ENCODE data around the gene DNAH10.

DNAH10 gene

DNA sequence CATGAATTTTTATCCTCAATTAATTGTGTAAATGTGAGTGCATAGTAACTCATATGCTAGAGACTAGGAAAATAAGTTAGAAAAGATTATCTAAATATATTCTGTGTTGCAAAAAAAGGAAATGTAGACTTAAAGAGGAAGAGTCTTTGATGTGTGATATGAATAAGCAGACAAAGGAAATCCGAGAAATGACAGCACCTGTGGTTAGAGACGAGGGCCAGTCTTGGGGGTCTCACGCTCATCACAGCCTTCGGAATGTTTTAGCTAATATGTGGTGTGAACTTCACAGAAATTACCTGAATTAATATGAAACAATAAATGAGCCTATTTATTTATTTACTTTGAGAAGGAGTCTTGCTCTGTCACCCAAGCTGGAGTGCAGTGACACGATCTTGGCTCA, 38.3 kb upstream of the DNAH10 start:
- no peak overlapping the region for H3K27ac ChIP-seq (ENCODE audit: low read depth, low read length)
- H3K4me3 ChIP-seq (ENCODE audit: low read depth, low read length) = no peak overlapping the region
- no peaks in the 10 kb centered on the region for H3K27me3 ChIP-seq (ENCODE audit: control insufficient read depth, insufficient read depth, low read length)
- peaks cover 92% of the 10 kb centered on the region for H3K36me3 ChIP-seq (ENCODE audit: control insufficient read depth, insufficient read depth, low read length)
- no peak overlapping the region for H3K9ac ChIP-seq (ENCODE audit: low read depth, low read length)
- H3K4me1 ChIP-seq (ENCODE audit: control insufficient read depth, insufficient read depth, low read length) = no peaks in the 10 kb centered on the region
- H3K9me3 ChIP-seq (ENCODE audit: control insufficient read depth, insufficient read depth, low read length) = no peaks in the 10 kb centered on the region

DNA sequence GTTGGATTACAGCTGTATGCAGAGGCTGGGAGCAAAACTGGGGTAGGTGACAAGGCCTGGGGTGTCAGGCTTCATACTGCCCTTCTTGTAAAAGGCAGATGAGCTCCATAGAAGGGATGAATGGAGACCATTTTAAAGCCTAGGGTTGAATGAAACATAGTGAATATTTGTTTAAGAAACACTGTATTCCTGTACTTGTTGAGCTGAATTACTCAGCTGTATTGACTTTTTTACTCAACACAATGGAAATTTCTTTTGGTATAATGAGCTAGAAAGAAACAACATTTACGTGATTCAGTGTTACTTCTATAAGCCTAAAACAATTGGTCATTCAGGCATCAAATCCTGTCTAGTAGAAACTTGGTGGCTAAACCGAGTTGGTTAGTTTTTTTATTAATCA, 35.9 kb upstream of the DNAH10 start:
- H3K4me1 ChIP-seq (ENCODE audit: control insufficient read depth, insufficient read depth, low read length) = no peaks in the 10 kb centered on the region
- no peak overlapping the region for H3K9ac ChIP-seq (ENCODE audit: low read depth, low read length)
- no peak overlapping the region for H3K4me3 ChIP-seq (ENCODE audit: low read depth, low read length)
- no peak overlapping the region for H3K27ac ChIP-seq (ENCODE audit: low read depth, low read length)
- H3K36me3 ChIP-seq (ENCODE audit: control insufficient read depth, insufficient read depth, low read length) = peaks cover 87% of the 10 kb centered on the region
- H3K27me3 ChIP-seq (ENCODE audit: control insufficient read depth, insufficient read depth, low read length) = no peaks in the 10 kb centered on the region
- no peaks in the 10 kb centered on the region for H3K9me3 ChIP-seq (ENCODE audit: control insufficient read depth, insufficient read depth, low read length)

DNA sequence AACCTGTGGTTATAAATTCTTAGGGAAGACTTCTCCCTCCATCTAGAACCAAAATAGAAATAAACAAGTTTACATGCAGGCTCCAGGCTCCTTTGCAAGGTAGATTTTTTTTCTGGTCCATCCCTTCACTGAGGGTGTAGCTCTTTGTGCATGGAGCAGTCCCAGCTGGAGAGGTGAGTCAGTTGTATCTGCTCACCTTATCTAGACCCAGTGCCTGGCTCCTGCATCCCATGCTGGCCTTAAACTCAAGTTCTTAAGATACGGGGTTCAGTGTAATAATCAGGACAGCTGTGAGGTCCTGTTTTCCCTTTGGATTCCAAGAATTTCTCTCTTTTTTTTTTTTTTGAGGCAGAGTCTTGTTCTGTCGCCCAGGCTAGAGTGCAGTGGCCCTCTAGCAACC, 35.1 kb upstream of the DNAH10 start:
- no peaks in the 10 kb centered on the region for H3K27me3 ChIP-seq (ENCODE audit: control insufficient read depth, insufficient read depth, low read length)
- H3K9me3 ChIP-seq (ENCODE audit: control insufficient read depth, insufficient read depth, low read length) = no peaks in the 10 kb centered on the region
- H3K4me3 ChIP-seq (ENCODE audit: low read depth, low read length) = no peak overlapping the region
- H3K36me3 ChIP-seq (ENCODE audit: control insufficient read depth, insufficient read depth, low read length) = peaks cover 87% of the 10 kb centered on the region
- H3K4me1 ChIP-seq (ENCODE audit: control insufficient read depth, insufficient read depth, low read length) = no peaks in the 10 kb centered on the region
- no peak overlapping the region for H3K9ac ChIP-seq (ENCODE audit: low read depth, low read length)
- H3K27ac ChIP-seq (ENCODE audit: low read depth, low read length) = no peak overlapping the region

DNA sequence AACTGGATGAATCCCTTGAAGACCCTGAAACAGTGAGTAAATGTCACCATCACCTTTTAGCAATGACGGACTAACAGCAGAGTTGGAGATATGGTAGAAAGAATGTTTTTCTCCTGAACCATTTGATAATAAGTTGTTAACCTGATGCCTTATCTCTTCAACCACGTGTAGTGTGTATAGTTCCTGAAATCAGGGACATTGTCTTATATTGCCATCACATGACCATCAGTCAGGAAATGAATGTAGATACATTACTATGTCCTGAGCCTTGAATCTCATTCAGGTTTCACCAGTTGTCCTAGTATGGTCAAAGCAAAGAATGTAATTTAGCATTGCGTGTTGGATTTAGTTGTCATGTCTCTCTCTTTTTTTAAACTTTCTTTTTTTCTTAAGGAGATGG, 34.2 kb upstream of the DNAH10 start:
- Histone ChIP-seq H3K36me3 (ENCODE audit: control insufficient read depth, insufficient read depth, low read length) (peaks cover 87% of the 10 kb centered on the region), H3K27me3 (ENCODE audit: control insufficient read depth, insufficient read depth, low read length) (no peaks in the 10 kb centered on the region), H3K9me3 (ENCODE audit: control insufficient read depth, insufficient read depth, low read length) (no peaks in the 10 kb centered on the region), H3K4me3 (ENCODE audit: low read depth, low read length) (no peak overlapping the region), H3K27ac (ENCODE audit: low read depth, low read length) (no peak overlapping the region), H3K4me1 (ENCODE audit: control insufficient read depth, insufficient read depth, low read length) (no peaks in the 10 kb centered on the region), H3K9ac (ENCODE audit: low read depth, low read length) (no peak overlapping the region)

DNA sequence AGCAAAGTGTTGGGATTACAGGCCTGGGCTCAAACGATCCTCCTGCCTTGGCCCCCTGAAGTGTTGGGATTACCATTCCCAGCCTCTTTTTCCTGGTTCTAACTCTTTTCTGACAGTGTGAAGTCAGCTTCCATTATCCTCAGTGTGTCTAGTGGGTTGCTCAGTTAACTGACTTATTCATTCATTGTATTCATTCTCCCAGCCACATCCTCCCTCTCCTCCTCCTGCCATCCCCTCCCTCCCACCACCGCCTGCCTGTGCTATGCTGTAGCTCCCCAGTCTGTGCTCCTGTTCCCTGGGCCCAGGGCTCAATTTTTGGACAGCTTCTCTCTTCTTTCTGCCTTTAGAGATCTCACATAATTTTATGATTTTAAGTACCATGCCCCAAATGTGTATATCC, 30.5 kb upstream of the DNAH10 start:
- H3K36me3 ChIP-seq (ENCODE audit: control insufficient read depth, insufficient read depth, low read length) = peaks cover 92% of the 10 kb centered on the region
- no peaks in the 10 kb centered on the region for H3K4me1 ChIP-seq (ENCODE audit: control insufficient read depth, insufficient read depth, low read length)
- no peak overlapping the region for H3K9ac ChIP-seq (ENCODE audit: low read depth, low read length)

DNA sequence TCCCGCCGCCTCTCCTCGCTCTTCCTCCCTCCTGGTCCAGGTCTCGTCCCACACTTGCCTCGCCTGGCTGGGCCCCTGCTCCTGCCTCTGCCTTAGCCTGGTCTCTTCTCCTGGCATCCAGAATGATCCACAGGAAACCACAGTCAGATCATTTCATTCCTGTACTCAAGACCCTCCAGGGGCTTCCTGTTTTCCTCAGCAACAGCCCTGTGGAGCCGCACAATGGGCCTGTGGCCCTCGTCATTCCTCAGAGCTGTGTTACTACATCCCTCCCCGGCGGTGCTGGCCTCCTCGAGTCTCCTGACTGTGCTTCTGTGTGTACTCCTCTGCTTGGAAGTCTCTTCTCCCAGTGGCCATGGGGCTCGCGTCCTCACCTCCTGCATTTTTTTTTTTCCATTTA, 29.9 kb upstream of the DNAH10 start:
- H3K27me3 ChIP-seq (ENCODE audit: control insufficient read depth, insufficient read depth, low read length) = no peaks in the 10 kb centered on the region
- peaks cover 93% of the 10 kb centered on the region for H3K36me3 ChIP-seq (ENCODE audit: control insufficient read depth, insufficient read depth, low read length)
- no peak overlapping the region for H3K4me3 ChIP-seq (ENCODE audit: low read depth, low read length)
- no peaks in the 10 kb centered on the region for H3K4me1 ChIP-seq (ENCODE audit: control insufficient read depth, insufficient read depth, low read length)
- no peak overlapping the region for H3K9ac ChIP-seq (ENCODE audit: low read depth, low read length)
- H3K9me3 ChIP-seq (ENCODE audit: control insufficient read depth, insufficient read depth, low read length) = no peaks in the 10 kb centered on the region
- no peak overlapping the region for H3K27ac ChIP-seq (ENCODE audit: low read depth, low read length)

More for the DNA sequence above, 30.5 kb upstream of the DNAH10 start:
- Histone ChIP-seq H3K4me3 (ENCODE audit: low read depth, low read length) (no peak overlapping the region), H3K27ac (ENCODE audit: low read depth, low read length) (no peak overlapping the region), H3K27me3 (ENCODE audit: control insufficient read depth, insufficient read depth, low read length) (no peaks in the 10 kb centered on the region), H3K9me3 (ENCODE audit: control insufficient read depth, insufficient read depth, low read length) (no peaks in the 10 kb centered on the region)

DNA sequence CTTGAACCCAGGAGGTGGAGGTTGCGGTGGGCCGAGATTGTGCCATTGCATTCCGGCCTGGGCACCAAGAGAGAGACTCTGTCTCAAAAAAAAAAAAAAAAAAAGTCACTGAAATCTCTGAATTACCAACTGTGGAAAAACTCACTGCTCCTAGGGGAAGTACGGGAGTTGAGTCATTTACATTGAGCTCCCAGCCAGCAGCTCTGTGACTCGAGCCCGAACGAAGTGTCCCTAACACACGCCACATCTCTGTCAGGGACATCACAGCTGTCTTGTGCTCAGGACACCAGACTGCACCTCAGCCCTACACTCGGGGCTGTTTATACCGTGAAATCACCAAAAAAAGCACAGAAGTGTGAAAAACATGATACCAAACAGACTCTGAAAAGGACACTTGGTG, 28.9 kb upstream of the DNAH10 start:
- no peak overlapping the region for H3K9ac ChIP-seq (ENCODE audit: low read depth, low read length)
- H3K9me3 ChIP-seq (ENCODE audit: control insufficient read depth, insufficient read depth, low read length) = no peaks in the 10 kb centered on the region
- H3K4me3 ChIP-seq (ENCODE audit: low read depth, low read length) = no peak overlapping the region
- H3K4me1 ChIP-seq (ENCODE audit: control insufficient read depth, insufficient read depth, low read length) = no peaks in the 10 kb centered on the region
- no peaks in the 10 kb centered on the region for H3K27me3 ChIP-seq (ENCODE audit: control insufficient read depth, insufficient read depth, low read length)
- peaks cover 92% of the 10 kb centered on the region for H3K36me3 ChIP-seq (ENCODE audit: control insufficient read depth, insufficient read depth, low read length)
- no peak overlapping the region for H3K27ac ChIP-seq (ENCODE audit: low read depth, low read length)

DNA sequence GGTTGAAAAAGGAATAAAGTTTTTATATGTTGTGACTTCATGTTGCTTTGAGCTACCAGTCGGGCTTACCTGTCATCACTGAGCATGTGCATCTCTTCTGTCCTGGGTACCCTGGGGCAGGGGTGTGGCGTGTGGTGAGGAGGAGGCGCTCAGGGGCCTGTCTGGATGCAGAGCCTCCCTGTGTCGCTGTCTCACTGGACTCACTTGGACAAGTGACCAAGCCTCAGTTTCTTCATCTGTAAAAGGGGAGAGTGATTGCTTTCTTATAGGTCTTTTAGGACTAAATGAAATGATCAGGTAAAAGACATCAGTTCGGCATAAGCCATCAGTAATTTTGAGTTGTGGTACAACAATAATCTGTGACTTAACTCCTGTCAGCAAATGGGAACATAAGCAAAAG, 27.8 kb upstream of the DNAH10 start:
- H3K4me1 ChIP-seq (ENCODE audit: control insufficient read depth, insufficient read depth, low read length) = no peaks in the 10 kb centered on the region
- H3K27me3 ChIP-seq (ENCODE audit: control insufficient read depth, insufficient read depth, low read length) = no peaks in the 10 kb centered on the region
- H3K4me3 ChIP-seq (ENCODE audit: low read depth, low read length) = no peak overlapping the region
- H3K9ac ChIP-seq (ENCODE audit: low read depth, low read length) = no peak overlapping the region
- H3K27ac ChIP-seq (ENCODE audit: low read depth, low read length) = no peak overlapping the region
- H3K36me3 ChIP-seq (ENCODE audit: control insufficient read depth, insufficient read depth, low read length) = peaks cover 92% of the 10 kb centered on the region
- H3K9me3 ChIP-seq (ENCODE audit: control insufficient read depth, insufficient read depth, low read length) = no peaks in the 10 kb centered on the region

DNA sequence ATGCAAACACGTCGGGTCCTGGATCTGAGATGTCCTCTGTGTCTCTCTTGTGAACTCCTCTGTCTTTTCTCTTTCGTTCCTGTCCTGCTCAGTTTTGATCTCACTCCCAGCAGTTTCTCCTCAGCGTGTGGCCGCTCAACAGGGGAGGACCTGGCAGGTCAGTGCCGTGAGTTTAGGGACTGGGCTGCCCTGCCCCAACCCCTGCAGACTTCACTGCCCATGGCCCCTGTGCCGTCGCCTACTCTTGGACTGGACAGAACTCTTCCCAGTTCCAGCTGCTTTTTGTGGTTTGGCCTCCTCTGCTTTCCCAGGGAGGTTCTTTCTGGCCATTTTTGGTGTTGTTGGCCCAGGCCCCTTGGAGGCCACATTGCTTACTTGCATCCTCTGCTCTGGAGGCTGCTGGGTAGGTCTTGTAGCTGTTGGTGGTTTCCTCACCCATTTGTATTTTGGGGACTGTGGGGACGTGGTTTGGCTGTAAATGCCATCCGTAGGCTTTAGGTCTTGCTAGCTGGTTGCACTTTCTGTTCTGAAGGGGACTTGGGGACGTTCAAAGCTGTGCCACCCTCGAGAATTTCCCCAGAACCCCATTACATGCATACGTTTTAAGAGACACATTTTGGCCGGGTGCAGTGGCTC, 20.0 kb upstream of the DNAH10 start:
- Histone ChIP-seq H3K4me1 (ENCODE audit: control insufficient read depth, insufficient read depth, low read length) (no peaks in the 10 kb centered on the region), H3K27ac (ENCODE audit: low read depth, low read length) (no peak overlapping the region), H3K9ac (ENCODE audit: low read depth, low read length) (no peak overlapping the region), H3K27me3 (ENCODE audit: control insufficient read depth, insufficient read depth, low read length) (no peaks in the 10 kb centered on the region), H3K36me3 (ENCODE audit: control insufficient read depth, insufficient read depth, low read length) (peaks cover 85% of the 10 kb centered on the region), H3K4me3 (ENCODE audit: low read depth, low read length) (no peak overlapping the region), H3K9me3 (ENCODE audit: control insufficient read depth, insufficient read depth, low read length) (no peaks in the 10 kb centered on the region)

DNA sequence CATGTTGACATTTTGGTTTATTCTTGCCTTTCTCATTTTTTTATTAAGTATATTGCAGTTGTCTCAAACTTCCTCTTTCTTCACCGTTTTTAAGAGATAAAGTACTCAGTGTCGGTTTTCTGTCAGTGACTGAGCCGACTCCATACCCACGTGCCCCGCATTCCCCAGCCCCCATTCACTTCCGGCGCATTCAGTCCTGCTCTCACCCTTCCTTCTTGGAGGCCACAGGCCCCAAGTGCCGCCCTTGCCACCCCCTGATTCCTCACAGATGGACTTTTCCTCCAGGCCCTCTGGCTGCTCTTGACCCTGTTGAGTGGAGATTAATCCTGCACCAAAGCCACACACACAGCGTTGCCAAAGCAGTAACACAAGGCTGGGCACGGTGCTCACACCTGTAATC, 19.1 kb upstream of the DNAH10 start:
- H3K9me3 ChIP-seq (ENCODE audit: control insufficient read depth, insufficient read depth, low read length) = no peaks in the 10 kb centered on the region
- H3K27me3 ChIP-seq (ENCODE audit: control insufficient read depth, insufficient read depth, low read length) = no peaks in the 10 kb centered on the region
- peaks cover 86% of the 10 kb centered on the region for H3K36me3 ChIP-seq (ENCODE audit: control insufficient read depth, insufficient read depth, low read length)
- no peak overlapping the region for H3K27ac ChIP-seq (ENCODE audit: low read depth, low read length)
- no peak overlapping the region for H3K9ac ChIP-seq (ENCODE audit: low read depth, low read length)
- H3K4me3 ChIP-seq (ENCODE audit: low read depth, low read length) = no peak overlapping the region
- H3K4me1 ChIP-seq (ENCODE audit: control insufficient read depth, insufficient read depth, low read length) = no peaks in the 10 kb centered on the region

DNA sequence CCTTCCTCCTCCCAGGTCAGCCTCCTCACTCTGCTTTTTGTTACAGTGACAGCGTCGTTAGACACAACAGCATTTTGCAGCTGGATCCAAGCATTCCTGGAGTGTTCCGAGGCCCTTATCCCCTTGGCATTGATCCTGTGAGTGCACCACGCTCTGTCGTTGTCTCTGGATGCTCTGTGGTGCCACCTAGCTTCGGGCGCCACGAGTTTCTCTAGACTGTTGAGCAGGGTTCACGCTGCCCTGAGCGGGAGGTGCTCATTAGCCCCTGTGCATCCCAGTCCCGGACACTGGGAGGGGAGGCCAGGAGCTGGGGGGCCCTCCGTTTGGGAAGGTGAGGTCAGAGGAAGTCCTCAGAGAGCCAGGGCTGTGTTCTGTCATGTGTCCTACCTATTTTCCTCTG, 17.3 kb upstream of the DNAH10 start:
- Histone ChIP-seq H3K4me3 (ENCODE audit: low read depth, low read length) (no peak overlapping the region), H3K4me1 (ENCODE audit: control insufficient read depth, insufficient read depth, low read length) (no peaks in the 10 kb centered on the region), H3K9ac (ENCODE audit: low read depth, low read length) (no peak overlapping the region), H3K27me3 (ENCODE audit: control insufficient read depth, insufficient read depth, low read length) (no peaks in the 10 kb centered on the region), H3K36me3 (ENCODE audit: control insufficient read depth, insufficient read depth, low read length) (peaks cover 87% of the 10 kb centered on the region), H3K9me3 (ENCODE audit: control insufficient read depth, insufficient read depth, low read length) (no peaks in the 10 kb centered on the region), H3K27ac (ENCODE audit: low read depth, low read length) (no peak overlapping the region)

DNA sequence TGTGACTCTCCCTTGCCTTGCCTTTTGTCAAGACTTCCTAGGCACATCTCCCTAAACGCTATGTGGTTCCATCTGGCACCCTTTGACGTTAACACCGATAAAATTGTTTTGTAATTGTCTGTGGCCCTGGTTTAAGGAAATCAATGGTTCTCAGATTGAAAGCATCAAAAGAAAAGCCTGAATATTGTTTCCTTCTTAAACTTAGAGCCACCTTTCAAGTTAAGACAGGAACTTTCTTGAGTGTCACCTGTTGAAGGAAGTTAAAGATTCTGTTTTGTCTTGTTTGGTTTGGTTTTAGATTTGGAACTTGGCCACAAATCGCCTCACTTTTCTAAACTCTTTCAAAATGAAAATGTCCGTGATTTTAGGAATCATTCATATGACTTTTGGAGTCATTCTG, 14.8 kb upstream of the DNAH10 start:
- no peak overlapping the region for H3K4me3 ChIP-seq (ENCODE audit: low read depth, low read length)
- no peak overlapping the region for H3K9ac ChIP-seq (ENCODE audit: low read depth, low read length)
- H3K9me3 ChIP-seq (ENCODE audit: control insufficient read depth, insufficient read depth, low read length) = no peaks in the 10 kb centered on the region
- no peaks in the 10 kb centered on the region for H3K4me1 ChIP-seq (ENCODE audit: control insufficient read depth, insufficient read depth, low read length)
- H3K27ac ChIP-seq (ENCODE audit: low read depth, low read length) = no peak overlapping the region
- no peaks in the 10 kb centered on the region for H3K27me3 ChIP-seq (ENCODE audit: control insufficient read depth, insufficient read depth, low read length)
- peaks cover 86% of the 10 kb centered on the region for H3K36me3 ChIP-seq (ENCODE audit: control insufficient read depth, insufficient read depth, low read length)
